NCI-H2227 treated with DMSO at 0.1 percent for 48 hours (cell line): ENCODE results near the gene ADGRD1.

Source experiments
- DNase-seq: peaks from one replicate; lab custom pipeline; 2025; lab: John Stamatoyannopoulos, UW

The ADGRD1 gene

DNA sequence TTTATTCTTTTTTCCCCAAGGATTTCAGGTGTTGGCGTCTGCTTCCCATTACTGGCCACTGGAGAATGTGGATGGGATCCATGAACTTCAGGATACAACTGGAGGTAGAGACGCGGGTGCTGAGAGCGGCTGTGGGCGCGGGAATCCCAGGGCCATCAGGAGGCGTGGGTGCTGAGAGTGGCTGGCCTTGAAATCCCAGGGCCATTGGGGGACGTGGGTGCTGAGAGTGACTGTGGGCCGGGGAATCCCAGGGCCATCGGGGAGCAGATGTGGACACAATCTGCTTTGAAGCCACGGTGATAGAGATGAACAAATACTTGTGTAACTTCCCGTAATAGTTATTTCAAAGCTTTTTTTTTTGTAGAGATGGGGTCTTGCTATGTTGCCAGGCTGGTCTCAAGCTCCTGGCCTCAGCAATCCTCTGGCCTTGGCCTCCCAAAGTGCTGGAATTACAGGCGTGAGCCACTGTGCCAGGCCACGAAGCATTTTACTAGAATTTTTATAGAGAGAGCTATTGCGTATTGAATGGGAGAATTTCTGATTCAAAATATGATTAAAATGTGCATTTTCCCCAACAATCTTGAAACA, 12.8 kb downstream of the ADGRD1 start:
- no peak for DNase-seq

DNA sequence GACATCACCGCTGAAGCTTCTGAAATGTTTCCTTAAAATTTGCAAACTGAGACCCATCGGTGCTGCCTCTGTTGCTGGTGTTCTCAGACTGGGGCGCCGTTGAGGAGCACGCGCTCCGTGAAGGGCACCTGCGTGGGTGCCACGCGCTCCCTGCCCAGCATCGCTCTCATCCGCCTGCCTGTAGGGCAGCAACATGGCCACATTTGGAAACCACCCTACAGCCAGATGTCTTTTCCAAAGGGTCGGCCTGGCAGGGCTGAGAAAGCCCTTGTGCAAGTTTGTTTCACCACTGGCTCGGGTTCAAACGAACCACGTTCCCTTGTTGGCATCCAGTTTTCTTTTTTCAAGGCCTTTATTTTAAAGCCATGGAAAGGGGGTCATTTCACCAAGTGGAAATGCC, 13.9 kb downstream of the ADGRD1 start:
- DNase-seq, result no peak

- no peak for DNase-seq
Observed at GRCh38 chr12:130968611-130969010, 14.9 kb downstream of the ADGRD1 start.

GRCh38 chr12:130969223-130969622, 15.5 kb downstream of the ADGRD1 start:
- DNase-seq, result no peak

GRCh38 chr12:130970165-130970907, 16.6 kb downstream of the ADGRD1 start:
- DNase-seq, result no peak

DNA sequence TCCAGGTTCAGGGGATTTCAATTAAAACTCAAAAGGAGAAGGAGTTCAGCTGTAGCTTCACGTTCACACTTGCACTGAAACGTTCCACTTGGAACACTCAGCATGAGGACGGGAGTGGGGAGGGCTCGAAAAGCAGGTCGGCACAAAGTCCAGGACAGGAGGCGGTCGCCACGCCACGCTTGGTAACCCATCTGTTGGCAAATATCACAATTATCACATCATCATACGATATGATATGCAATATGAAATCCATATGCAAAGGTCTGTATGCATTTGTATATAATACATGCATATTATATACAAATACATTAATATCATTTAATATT, 17.2 kb downstream of the ADGRD1 start:
- no peak for DNase-seq

- DNase-seq, result no peak
Observed at GRCh38 chr12:130971925-130972585, 18.3 kb downstream of the ADGRD1 start.

- no peak for DNase-seq
Observed at GRCh38 chr12:130972586-130972950, 18.9 kb downstream of the ADGRD1 start.

DNA sequence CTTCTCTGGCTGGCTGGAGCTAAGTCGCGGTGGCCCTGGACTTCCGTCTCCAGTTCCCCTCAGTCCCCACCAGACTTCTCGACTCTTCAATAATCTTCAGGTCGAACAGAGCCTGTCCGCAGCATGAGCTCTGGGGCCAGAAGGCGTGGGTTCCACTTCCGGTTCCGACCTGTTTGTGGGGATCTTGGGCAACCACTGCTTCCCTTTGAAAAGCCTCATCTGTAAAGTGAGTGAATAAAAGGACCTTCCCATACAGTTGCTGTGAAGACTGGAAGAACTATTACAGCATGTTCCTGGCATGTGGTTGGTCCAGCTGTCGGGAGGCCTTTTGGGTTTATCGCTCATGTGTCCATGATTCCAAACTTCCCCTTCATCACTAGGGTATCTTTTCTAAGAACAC, 19.4 kb downstream of the ADGRD1 start:
- no peak for DNase-seq

DNA sequence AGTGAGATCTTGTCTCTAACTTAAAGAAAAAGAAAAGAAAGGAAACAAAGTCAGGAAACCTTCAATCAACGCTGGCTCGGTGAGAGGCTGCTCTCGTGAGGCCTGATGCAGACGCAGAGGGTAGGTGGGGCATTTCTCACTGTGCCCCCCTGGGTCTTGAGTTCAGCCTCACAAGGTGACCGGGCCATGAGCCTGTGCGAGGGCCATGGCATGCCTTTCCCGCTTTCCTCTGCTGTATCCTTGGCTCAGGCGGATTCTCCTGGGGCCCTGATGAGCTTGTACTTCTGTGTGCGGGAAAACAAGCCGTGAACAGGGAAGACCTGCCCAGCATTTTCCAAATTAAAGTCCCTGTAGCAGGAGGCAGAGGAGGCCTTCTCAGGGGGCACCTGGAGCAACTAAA, 20.2 kb downstream of the ADGRD1 start:
- no peak for DNase-seq

GRCh38 chr12:130975116-130975515, 21.4 kb downstream of the ADGRD1 start:
- no peak for DNase-seq

DNA sequence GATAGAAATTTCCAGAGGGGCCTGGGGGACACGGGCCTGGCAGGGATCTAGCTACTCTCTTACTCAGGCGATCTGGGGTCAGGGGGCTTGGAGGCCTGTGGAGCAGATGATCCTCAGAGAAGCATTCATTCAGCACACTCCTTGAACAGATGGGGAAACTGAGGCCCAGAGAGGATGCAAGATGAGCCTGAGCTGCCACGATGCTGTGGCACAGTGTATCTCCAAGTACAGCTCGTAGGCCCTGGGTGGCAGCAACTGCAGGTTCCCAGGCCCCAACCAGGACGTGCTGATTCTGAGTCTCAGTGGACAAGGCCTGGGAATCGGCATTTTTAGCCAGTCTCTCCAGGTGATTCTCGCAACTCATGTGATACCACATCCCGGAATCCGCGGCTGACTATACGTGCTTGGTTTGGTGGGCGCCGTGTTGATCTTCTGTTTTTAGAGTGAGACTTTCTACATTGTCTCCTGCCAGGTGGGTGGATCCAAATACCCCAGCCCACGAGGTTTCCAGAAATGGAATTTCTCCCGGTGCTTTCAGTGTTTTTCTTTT, 22.5 kb downstream of the ADGRD1 start:
- DNase-seq, result no peak

- DNase-seq, result no peak
Observed at GRCh38 chr12:130977046-130977742, 23.5 kb downstream of the ADGRD1 start.

DNA sequence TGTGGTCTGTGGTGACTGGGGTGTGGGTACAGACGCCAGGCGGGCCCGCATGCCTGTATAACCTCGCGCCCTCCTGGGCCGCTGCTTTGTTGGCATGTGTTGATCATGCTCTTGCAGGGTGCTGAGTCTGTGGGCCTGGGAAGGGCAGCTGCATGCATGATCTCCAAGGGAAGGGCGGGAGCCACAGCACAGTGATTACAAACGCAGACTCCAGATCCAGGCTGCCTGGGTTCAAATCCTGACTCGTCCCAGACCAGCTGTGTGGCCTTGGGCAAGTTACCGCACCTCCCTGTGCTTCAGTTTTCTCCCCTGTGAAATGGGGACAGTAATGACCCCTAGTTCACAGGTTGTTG, 24.0 kb downstream of the ADGRD1 start:
- no peak for DNase-seq

DNA sequence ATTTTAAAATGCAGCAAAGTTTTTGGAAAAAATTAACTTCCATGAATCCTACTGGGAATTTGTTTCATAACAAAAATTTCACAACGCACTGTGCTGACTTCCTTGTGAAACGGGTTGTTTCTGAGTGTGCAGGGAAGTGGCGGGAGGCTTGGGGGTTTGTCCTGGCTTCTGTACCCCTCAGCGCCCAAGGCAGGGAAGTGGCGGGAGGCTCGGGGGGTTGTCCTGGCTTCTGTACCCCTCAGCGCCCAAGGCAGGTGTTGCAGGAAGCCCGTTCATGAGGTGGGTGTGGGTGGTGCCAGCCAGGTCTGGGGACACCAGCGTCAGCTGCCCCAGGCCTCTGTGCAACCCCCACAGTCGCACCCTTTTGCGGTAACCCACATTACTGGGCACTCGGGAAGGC, 25.1 kb downstream of the ADGRD1 start:
- no peak for DNase-seq

DNA sequence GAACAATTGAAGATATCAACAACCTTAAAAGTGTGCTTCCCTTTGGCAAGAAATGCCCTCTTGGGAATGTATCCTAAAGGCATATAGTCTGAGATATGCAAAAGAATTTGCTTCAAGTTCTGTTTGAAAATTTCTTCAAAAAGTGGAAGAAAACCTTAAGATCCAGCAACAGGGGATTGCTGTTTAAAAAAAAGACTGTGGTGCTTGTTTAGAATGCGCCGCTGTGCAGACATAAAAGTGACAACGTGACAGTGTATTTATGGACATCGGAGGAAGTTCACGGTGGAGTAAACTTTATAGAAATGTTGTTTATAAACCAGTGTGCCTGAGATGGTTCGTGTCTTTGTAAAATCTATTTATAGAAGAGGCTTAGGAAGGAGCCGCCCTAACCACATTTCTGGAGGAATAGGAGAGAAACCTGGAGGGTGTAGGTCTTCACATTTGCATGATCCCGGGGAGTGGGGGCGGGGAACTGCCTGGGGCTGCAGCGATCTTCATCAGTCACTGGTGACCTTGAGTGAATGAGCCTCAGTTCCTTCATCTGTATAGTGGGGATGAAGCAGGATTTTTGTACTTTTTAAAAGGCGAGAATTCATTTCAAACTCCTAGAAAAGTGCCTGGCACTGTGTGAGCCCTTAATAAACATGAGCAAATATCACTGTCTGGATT, 27.5 kb downstream of the ADGRD1 start:
- DNase-seq, result no peak

GRCh38 chr12:130981911-130982310, 28.2 kb downstream of the ADGRD1 start:
- DNase-seq, result no peak

GRCh38 chr12:130982565-130983225, 29.0 kb downstream of the ADGRD1 start:
- DNase-seq, result no peak

- no peak for DNase-seq
Observed at GRCh38 chr12:130983328-130984017, 29.8 kb downstream of the ADGRD1 start.

DNA sequence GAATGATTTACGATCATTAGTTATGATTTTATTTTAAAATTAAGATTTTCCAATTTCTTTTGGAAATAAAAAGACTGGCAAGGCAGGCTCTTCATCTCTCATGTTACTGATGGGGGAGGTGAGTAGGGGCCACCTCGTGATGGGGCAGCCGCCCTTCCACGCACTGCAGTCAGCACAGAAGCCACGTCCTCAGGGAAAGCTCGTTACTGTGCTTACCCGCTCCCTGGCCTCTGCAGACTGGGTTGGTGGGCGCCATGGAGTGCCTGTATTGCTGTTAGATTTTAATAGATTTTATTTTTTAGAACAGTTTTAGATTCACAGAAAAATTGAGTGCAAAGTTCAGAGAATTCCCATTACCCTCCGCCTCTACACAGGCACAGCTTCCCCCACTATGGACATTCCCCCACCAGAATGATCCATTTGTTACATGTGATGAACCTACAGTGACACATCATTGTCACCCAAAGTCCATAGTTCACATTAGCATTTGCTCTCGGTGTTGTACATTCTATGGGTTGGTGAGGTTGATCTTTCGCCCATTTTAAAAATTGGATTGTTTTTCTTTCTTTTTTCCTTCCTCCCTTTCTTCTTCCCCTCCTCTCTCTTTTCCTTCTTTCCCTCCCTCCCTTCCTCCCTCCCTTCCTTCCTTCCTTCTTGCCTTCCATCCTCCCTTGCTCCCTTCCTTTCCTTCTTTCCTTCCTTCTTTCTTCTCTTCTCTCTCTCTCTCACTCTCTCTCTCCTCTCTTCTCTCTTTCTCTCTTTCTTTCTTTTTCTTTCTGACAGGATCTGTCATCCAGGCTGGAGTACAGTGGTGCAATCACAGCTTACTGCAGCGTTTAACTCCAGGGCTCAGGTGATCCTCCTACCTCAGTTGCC, 30.7 kb downstream of the ADGRD1 start:
- DNase-seq, result no peak
